ENCODE results near the gene RBPJ.

RBPJ gene

DNA sequence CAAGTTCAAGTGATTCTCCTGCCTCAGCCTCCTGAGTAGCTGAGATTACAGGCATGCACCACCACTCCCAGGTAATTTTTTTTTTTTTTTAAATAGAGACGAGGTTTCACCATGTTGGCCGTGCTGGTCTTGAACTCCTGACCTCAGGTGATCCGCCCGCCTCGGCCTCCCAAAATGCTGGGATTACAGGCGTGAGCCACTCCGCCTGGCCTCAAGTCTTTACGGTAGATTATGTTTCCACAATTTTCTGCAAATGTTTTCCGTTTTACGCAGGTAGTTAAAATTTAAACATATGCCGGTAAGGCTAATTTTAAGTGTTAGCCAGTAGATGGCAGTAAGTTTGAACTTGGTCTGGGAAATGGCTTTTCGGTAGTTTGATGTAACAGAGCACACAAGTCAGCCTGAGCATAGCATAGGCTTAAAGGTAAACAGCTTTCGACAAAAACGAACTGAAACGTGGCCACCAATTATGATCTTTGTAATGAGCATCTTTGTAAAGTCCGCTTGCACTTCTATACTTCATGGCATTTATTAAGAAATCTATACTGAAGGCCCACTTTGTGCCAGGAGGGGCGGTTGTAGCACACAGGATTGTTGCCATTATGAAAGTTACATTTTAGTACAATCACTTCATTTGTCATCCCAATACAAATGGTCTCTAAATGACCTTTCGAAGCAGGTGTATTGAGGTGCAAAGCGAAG is 138.4 kb downstream of the RBPJ start:
- DNase-seq (ENCODE audit: low read depth in 2 of 2): no peak

GRCh38 chr4:26459756-26460530 is 139.1 kb downstream of the RBPJ start:
- no peak for DNase-seq (ENCODE audit: low read depth in 2 of 2)

- no peak for DNase-seq (ENCODE audit: low read depth in 2 of 2)
These were observed 142.1 kb downstream of the RBPJ start for GRCh38 chr4:26462874-26463273.

DNA sequence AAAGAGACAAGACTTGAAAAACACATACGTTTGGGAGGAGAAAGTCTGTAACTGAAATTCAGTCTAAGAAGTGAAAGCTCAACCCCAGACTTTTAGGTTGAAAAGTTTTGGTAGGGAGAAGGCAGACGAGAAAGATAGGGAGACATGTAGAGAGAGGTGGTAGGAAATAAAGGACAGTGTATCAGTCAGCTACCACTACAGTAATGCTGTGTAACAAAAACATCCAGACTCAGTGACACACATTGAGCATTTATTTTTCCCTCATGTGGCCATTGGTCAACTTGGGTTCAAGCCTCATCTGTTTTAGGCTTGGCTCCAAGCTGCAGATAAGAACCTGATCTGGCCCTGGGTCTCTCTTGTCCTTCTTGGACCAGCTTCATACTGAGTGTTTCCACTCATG is 142.6 kb downstream of the RBPJ start:
- no peak for DNase-seq (ENCODE audit: low read depth in 2 of 2)

DNA sequence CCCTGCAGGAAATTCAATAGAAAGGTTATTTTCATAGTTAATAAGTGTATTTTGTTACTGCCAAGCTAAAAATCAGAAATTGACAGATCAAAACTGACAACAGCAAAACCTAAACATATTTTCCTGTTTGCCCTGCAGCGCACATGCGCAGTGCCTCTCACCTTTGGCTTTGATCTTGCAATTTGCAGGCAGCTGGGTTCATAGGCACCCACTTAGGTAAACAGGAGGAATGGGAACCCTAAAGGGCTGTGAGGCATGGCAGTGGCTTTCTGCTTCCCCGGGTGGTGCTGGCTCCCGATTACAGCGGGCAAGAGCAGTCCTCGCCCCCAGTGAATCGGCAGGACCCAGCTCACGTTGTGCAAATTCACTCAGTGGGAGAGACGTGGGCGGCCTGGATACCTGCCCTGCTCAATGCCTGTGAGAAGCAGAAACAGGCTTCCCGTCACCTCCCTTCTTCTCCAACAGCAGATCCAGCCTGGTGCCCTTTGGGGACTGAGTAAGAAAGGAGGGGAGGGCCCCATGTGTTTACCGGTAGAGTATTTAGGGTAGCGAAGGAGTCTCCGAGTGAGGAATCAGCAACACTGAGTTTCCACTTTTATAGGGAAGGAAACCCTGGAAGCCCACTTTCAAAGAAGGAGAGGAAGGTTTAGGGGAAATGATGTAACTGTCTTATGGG is 143.7 kb downstream of the RBPJ start:
- no peak for DNase-seq (ENCODE audit: low read depth in 2 of 2)

DNA sequence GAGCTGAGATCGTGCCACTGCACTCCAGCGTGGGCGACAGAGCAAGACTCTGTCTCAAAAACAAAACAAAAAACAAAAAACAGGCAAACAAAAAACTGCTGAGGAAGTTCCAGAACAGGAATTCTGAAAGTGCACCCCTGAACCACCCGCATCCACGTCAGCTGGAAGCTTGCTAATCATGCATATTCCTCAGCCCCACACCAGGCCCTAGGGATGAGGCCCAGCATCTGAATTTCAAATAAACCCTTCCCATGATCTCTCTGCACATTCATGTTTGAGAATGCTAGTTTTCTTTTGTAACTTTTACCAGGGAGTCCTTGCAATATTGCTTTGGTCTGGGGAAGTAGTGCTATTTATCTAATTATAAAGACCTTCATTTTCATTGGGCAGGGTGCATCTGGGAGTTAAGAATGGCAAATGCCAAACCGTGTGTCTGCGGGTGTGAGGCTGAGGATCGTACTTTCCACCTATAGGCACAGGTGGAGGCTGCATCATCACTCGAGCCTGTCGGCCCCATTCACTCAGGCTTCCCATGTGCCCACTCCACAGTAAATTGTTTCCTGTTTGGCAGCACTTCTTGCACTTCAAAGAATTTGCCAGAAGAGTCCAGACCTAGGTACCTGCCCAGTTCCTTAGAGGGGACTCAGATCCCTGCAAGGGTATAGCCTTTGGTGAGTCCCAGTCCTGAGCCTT is 145.9 kb downstream of the RBPJ start:
- no peak for DNase-seq (ENCODE audit: low read depth in 2 of 2)

DNA sequence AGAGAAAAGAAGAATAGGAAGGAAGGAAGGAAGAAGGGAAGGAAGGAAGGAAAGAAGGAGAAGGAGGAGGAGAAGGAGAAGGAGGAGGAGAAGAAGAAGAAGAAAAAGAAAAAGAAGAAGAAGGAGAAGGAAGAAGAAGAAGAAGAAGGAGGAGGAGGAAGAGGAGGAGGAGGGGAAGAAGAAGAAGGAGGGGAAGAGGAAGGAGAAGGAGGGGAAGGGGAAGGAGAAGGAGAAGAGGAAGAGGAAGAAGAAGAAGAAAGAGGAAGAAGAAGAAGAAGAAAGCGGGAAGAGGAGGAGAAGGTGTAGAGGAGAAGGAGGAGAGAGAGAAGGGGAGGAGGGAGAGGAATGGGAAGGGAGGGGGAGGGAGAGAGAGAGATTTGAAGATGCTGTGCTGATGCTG is 146.9 kb downstream of the RBPJ start:
- DNase-seq (ENCODE audit: low read depth in 2 of 2): no peak

DNA sequence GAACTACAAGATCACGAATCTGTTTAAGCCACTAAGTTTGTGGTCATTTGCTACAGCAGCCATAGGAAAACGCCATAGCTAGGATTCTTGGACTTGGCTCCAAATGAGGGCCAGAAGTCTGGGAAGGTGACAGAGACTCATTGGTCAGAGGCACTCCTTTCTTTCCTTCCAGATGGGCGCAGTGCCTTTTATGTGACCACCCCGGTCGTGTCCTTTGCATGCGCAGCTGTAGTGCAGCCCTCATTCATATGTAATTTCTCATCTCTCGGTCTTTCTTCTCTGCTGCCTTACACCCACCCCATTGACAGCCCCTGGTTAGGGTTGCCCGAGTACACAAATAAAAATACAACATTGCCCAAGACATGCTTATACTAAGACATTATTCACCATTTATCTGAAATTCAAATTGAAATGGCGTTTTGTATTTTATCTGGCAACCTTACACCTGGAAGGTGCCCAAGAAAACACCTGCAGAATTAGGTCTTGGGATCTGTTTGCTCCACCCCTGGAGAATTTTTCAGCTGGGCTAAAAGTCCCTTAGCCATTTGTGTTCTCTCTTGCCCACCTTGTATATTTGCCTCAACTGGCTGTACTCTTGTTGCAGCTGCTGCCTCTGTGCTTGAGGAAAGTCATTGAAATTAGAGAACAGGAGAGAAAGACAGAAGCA is 147.6 kb downstream of the RBPJ start:
- DNase-seq (ENCODE audit: low read depth in 2 of 2): no peak

- no peak for DNase-seq (ENCODE audit: low read depth in 2 of 2)
These were observed 148.2 kb downstream of the RBPJ start for GRCh38 chr4:26468977-26469376.

- no peak for DNase-seq (ENCODE audit: low read depth in 2 of 2)
These were observed 151.1 kb downstream of the RBPJ start for GRCh38 chr4:26471890-26472289.

DNA sequence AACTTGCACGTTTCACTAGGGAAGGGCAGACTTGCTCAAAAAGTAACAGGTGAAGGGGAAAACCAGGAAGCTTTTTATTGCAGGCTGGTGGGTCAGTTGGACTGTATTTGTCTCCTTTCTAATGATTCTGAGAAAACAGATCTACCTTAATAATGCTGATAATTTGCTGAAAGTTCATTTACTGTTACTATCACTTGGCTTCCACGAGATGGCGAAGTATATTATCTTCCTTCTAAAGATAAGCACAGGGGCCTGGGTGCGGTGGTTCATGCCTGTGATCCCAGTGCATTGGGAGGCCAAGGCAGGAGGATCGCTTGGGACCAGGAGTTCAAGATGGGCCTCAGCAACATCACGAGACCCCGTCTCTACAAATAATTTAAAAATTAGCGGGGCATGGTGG is 153.1 kb downstream of the RBPJ start:
- no peak for DNase-seq (ENCODE audit: low read depth in 2 of 2)

DNA sequence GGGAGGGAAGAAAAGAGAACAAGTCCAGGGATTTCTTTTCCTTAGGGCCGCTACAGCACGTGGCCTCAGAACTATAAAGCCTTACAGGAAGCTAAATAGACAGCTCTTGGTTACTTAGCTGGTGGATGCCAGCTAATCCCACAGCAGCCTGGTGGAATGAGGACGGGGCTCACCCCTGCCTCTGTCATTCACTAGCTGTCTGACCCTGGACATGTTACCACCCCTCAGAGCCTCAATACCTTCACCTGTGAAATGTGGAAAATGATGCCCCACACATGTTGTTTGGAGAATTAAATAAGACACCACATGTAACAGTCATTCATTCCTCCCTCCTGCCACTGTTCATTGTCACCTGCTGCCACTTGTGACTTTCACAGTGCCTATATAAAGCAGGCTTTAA is 153.7 kb downstream of the RBPJ start:
- DNase-seq (ENCODE audit: low read depth in 2 of 2): no peak

- DNase-seq (ENCODE audit: low read depth in 2 of 2): no peak
These were observed 154.9 kb downstream of the RBPJ start for GRCh38 chr4:26475716-26476115.

DNA sequence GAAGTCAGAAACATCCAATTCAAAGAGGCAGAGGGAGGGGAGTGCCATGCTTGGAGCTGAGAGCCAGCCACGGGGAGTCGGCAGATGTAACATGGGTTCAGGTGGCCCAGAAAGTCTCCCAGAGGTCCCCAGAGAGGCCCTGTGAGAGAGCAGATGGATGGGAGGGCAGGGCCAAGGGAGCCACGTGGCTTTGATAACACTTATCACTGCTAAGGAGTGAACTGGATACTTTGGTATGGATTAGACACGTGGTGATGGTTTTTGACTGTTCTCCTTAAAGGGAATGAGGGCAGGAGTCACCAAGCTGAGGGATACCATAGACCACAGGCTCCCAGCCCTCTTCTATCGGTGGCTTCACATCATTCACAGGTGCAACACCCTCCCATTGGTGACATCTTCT is 155.7 kb downstream of the RBPJ start:
- no peak for DNase-seq (ENCODE audit: low read depth in 2 of 2)

DNA sequence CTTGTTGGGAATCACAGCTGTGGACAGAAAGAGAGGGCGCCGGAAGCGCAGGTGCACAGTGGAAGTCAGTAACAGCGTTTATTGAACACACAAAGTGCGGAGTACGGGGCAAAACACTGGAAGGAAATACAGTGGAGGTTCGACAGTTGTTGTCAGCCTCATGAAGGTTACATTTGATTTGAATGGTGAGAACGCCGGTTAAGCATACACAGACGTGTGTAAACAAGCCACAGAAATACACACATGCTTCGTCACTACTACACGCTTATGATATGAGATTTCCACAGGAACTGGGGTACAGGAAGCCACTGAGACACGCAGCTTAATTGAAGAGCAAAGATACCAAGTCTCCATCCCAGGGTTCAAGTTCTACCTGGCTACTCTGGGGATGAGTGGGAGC is 157.5 kb downstream of the RBPJ start:
- DNase-seq (ENCODE audit: low read depth in 2 of 2): no peak

- DNase-seq (ENCODE audit: low read depth in 2 of 2): no peak
These were observed 162.0 kb downstream of the RBPJ start for GRCh38 chr4:26482508-26483462.

- no peak for DNase-seq (ENCODE audit: low read depth in 2 of 2)
These were observed 163.3 kb downstream of the RBPJ start for GRCh38 chr4:26484032-26484515.

DNA sequence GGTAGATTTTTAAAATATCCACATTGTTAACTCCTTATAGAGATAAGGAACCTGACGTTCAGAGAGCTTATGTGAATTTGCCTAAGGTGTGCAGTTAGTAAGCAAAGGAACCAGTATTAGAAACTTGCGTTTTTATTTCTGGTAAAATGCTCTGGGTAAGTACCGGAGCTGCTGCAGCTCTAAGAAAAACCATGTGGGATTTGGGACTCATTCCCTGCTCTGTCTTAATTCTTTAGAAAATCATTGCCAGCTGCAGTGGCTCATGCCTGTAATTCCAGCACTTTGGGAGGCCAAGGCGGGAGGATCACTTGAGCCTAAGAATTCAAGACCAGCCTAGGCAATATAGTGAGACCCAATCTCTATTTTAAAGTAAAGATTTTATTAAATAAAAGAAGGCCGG is 163.7 kb downstream of the RBPJ start:
- no peak for DNase-seq (ENCODE audit: low read depth in 2 of 2)
